Renal pelvis (tissue), 12 donors: Measurements from ENCODE around the gene PWP2. TPM values are rescaled to one million over a fixed set of nuclear protein-coding genes. Genes with fewer than 3 reads are reported as not detected.
"Not testable (repeated sequence)": the region's sequence is repeated elsewhere in the genome, so short reads cannot be mapped to it uniquely, and the experiment has no call there.

Source experiments
- DNase-seq: peaks from one replicate; pipeline ENCODE4 v3.0.0-alpha.2; 2013
- long read RNA-seq, 16 experiments: transcript quantifications; one replicate each; lab custom pipeline, GENCODE V29; 2026
- polyA plus RNA-seq, 3 donors: library from polyadenylated mRNA; unstranded; fragments of 120-200 nt; gene quantifications; one replicate each; pipeline ENCODE4 v1.2.1, GENCODE V29; 2013; ENCODE audit not compliant: insufficient read length in 3 of 3

PWP2 gene
- polyA plus RNA-seq = 10 to 100 TPM in 1 of 3 donors, 1 to 10 TPM in 2; 9.1 to 12.1 (median 9.5) TPM
- long read RNA-seq, donor 1 = 0 reads
- long read RNA-seq, donor 2, partial matches to known transcripts = 0 of 2 reads
- long read RNA-seq, donor 2, other reads (novel, unspliced or antisense) = 0 of 2 reads
- long read RNA-seq, donor 3, partial matches to known transcripts = 0 of 3 reads
- long read RNA-seq, donor 3, other reads (novel, unspliced or antisense) = 0 of 3 reads
- long read RNA-seq, donor 4 = 0 reads
- long read RNA-seq, donor 5, partial matches to known transcripts = 0 of 1 reads
- long read RNA-seq, donor 5, other reads (novel, unspliced or antisense) = 0 of 1 reads
- long read RNA-seq, donor 6, partial matches to known transcripts = 0 of 1 reads
- long read RNA-seq, donor 6, other reads (novel, unspliced or antisense) = 0 of 1 reads
- long read RNA-seq, donor 7 = 0 reads
- long read RNA-seq, donor 8 = 0 reads
- long read RNA-seq, donor 9 = 0 reads
- long read RNA-seq, donor 10, partial matches to known transcripts = 0 of 1 reads
- long read RNA-seq, donor 10, other reads (novel, unspliced or antisense) = 0 of 1 reads
- long read RNA-seq, donor 11, partial matches to known transcripts = 0 of 1 reads
- long read RNA-seq, donor 11, other reads (novel, unspliced or antisense) = 0 of 1 reads
- long read RNA-seq, donor 12 = 0 reads
- long read RNA-seq, donor 13 = 0 reads
- long read RNA-seq, donor 14, partial matches to known transcripts = 0 of 2 reads
- long read RNA-seq, donor 14, other reads (novel, unspliced or antisense) = 0 of 2 reads
- long read RNA-seq, donor 15 = 0 reads
- long read RNA-seq, donor 16, partial matches to known transcripts = 0 of 1 reads
- long read RNA-seq, donor 16, other reads (novel, unspliced or antisense) = 0 of 1 reads

- not testable (repeated sequence) for DNase-seq
Measured at GRCh38 chr21:44107026-44107501, at the start of gene PWP2. TSS of gene PWP2 (plus strand) at chr21:44107399. CDS start at chr21:44107417, 18 bp downstream.

GRCh38 chr21:44057960-44058651, 49.1 kb upstream of the PWP2 start:
- DNase-seq = no peak

GRCh38 chr21:44058652-44058964, 48.6 kb upstream of the PWP2 start:
- no peak for DNase-seq

GRCh38 chr21:44058981-44059380, 48.2 kb upstream of the PWP2 start:
- no peak for DNase-seq

GRCh38 chr21:44059710-44060109, 47.5 kb upstream of the PWP2 start:
- DNase-seq = no peak

- no peak for DNase-seq
Measured at GRCh38 chr21:44062380-44062779, 44.8 kb upstream of the PWP2 start.

- DNase-seq = no peak
Measured at GRCh38 chr21:44063151-44063912, 43.9 kb upstream of the PWP2 start.

GRCh38 chr21:44064852-44065403, 42.3 kb upstream of the PWP2 start:
- DNase-seq = no peak

GRCh38 chr21:44065428-44065827, 41.8 kb upstream of the PWP2 start:
- DNase-seq = no peak

GRCh38 chr21:44066116-44066515, 41.1 kb upstream of the PWP2 start:
- no peak for DNase-seq

GRCh38 chr21:44067011-44067839, 40.0 kb upstream of the PWP2 start:
- DNase-seq = no peak

GRCh38 chr21:44070391-44070790, 36.8 kb upstream of the PWP2 start:
- DNase-seq = no peak

GRCh38 chr21:44071359-44072104, 35.7 kb upstream of the PWP2 start:
- no peak for DNase-seq

GRCh38 chr21:44072111-44072510, 35.1 kb upstream of the PWP2 start:
- no peak for DNase-seq

GRCh38 chr21:44074315-44074958, 32.8 kb upstream of the PWP2 start:
- DNase-seq = no peak

GRCh38 chr21:44076316-44076715, 30.9 kb upstream of the PWP2 start:
- DNase-seq = no peak

GRCh38 chr21:44078411-44078981, 28.7 kb upstream of the PWP2 start:
- no peak for DNase-seq

- DNase-seq = no peak
Measured at GRCh38 chr21:44079446-44079845, 27.8 kb upstream of the PWP2 start.

- DNase-seq = no peak
Measured at GRCh38 chr21:44079846-44080245, 27.4 kb upstream of the PWP2 start.
